ENCODE measurements around the gene SCT. TPM values are rescaled to one million over a fixed set of nuclear protein-coding genes. Genes with fewer than 3 reads are reported as not detected.

The SCT gene
- total RNA-seq, 2 experiments from 2014 or later = not detected

- DNase-seq (no peak), ATAC-seq (ENCODE audit: low read depth) (no peak)
- POLR2A ChIA-PET = interaction anchor here (1.0 to 2.2 kb wide), 5 partner anchors 10 to 38 kb away, joined by 3 to 18 read pairs (median 4); partner anchors contain the start of gene IRF7
- peak overlapping the region; percentile 92 for H3K4me3 Mint-ChIP-seq
- peaks cover 39% of the 10 kb centered on the region for H3K4me1 Mint-ChIP-seq
- H3K9me3 Mint-ChIP-seq = no peaks in the 10 kb centered on the region
- peaks cover 7% of the 10 kb centered on the region for H3K36me3 Mint-ChIP-seq
- H3K27me3 Mint-ChIP-seq = peaks cover 16% of the 10 kb centered on the region
- peak overlapping the region; percentile 87 for H3K27ac Mint-ChIP-seq
These were observed 49.4 kb downstream of the SCT start for GRCh38 chr11:577611-577894.

- Mint-ChIP-seq H3K27me3 (peaks cover 16% of the 10 kb centered on the region), H3K27ac (peak overlapping the region; percentile 87), H3K4me3 (peak overlapping the region; percentile 92), H3K4me1 (peaks cover 39% of the 10 kb centered on the region), H3K9me3 (no peaks in the 10 kb centered on the region), H3K36me3 (peaks cover 7% of the 10 kb centered on the region)
- POLR2A ChIA-PET = interaction anchor here (1.1 to 2.2 kb wide), 5 partner anchors 9 to 149 kb away, joined by 3 to 18 read pairs (median 5); no protein-coding TSS in a partner anchor
- no peak for DNase-seq
- ATAC-seq (ENCODE audit: low read depth) = no peak
These were observed 50.0 kb downstream of the SCT start for GRCh38 chr11:576811-577610.

Other genes starting within 250 kb of the SCT start
- under 1 TPM; 0.30 to 0.45 TPM for gene PKP3, start 233.0 kb downstream of the SCT start, total RNA-seq
- gene SIGIRR, start 212.2 kb downstream of the SCT start, total RNA-seq = 100 to 1,000 TPM; 273 to 276 TPM
- 100 to 1,000 TPM; 115 to 122 TPM for gene ANO9, start 185.2 kb downstream of the SCT start, total RNA-seq
- 10 to 100 TPM; 27.6 to 27.8 TPM for gene PTDSS2, start 176.9 kb downstream of the SCT start, total RNA-seq
- 10 to 100 TPM; 88.9 to 93.2 TPM for gene RNH1, start 119.9 kb downstream of the SCT start, total RNA-seq
- gene HRAS, start 91.6 kb downstream of the SCT start, total RNA-seq = 10 to 100 TPM; 47.6 to 49.9 TPM
- 1 to 10 TPM; 4.3 to 4.7 TPM for gene LRRC56, start 89.7 kb downstream of the SCT start, total RNA-seq
- 1 to 10 TPM; 2.5 to 2.7 TPM for gene LMNTD2, start 66.4 kb downstream of the SCT start, total RNA-seq
- 10 to 100 TPM; 36.5 to 41.0 TPM for gene RASSF7, start 66.2 kb downstream of the SCT start, total RNA-seq
- gene PHRF1, start 50.7 kb downstream of the SCT start, total RNA-seq = 10 to 100 TPM; 55.4 to 58.9 TPM
- 100 to 1,000 TPM; 160 to 165 TPM for gene IRF7, start 11.2 kb downstream of the SCT start, total RNA-seq
- not detected for gene CDHR5, start 2.2 kb downstream of the SCT start, total RNA-seq
- gene DRD4, start 10.1 kb upstream of the SCT start, total RNA-seq = under 1 TPM; 0.51 to 0.72 TPM
- 10 to 100 TPM; 33.1 to 36.0 TPM for gene DEAF1, start 68.0 kb upstream of the SCT start, total RNA-seq
- gene TMEM80, start 68.6 kb upstream of the SCT start, total RNA-seq = 10 to 100 TPM; 38.9 to 39.7 TPM
- 10 to 100 TPM; 19.0 to 24.5 TPM for gene EPS8L2, start 79.0 kb upstream of the SCT start, total RNA-seq
- gene TALDO1, start 120.3 kb upstream of the SCT start, total RNA-seq = 100 to 1,000 TPM; 199 to 206 TPM
- gene GATD1, start 150.3 kb upstream of the SCT start, total RNA-seq = 10 to 100 TPM; 59.8 to 62.4 TPM
- under 1 TPM in 1 of 2 experiments, not detected in 1; 0.37 TPM for gene CEND1, start 162.9 kb upstream of the SCT start, total RNA-seq
- 10 to 100 TPM; 35.1 to 35.8 TPM for gene SLC25A22, start 171.1 kb upstream of the SCT start, total RNA-seq
- 10 to 100 TPM; 53.4 to 53.6 TPM for gene PIDD1, start 178.1 kb upstream of the SCT start, total RNA-seq
- gene RPLP2, start 182.8 kb upstream of the SCT start, total RNA-seq = 1,000 to 10,000 TPM; 2,888 to 3,019 TPM
- gene PNPLA2, start 191.7 kb upstream of the SCT start, total RNA-seq = 100 to 1,000 TPM; 110 to 125 TPM
- gene CRACR2B, start 200.7 kb upstream of the SCT start, total RNA-seq = 10 to 100 TPM; 10.5 to 11.2 TPM
- 10 to 100 TPM; 36.4 to 37.4 TPM for gene CD151, start 205.8 kb upstream of the SCT start, total RNA-seq
- gene POLR2L, start 215.3 kb upstream of the SCT start, total RNA-seq = 10 to 100 TPM; 76.7 to 78.9 TPM
- gene TSPAN4, start 215.7 kb upstream of the SCT start, total RNA-seq = 10 to 100 TPM; 19.0 to 20.3 TPM

Data from activated naive CD8-positive, alpha-beta T cell treated with anti-CD3 and anti-CD28 coated beads, Interleukin-2, amount 10 ng/mL, durations not matched to agents 7 days and 5 days (primary cell).